NCI-H82 treated with DMSO at 0.1 percent for 48 hours (cell line): ENCODE measurements around the gene CPLX3.

Source experiments
- DNase-seq: peaks from one replicate; lab custom pipeline; 2025; ENCODE audit not compliant: unreplicated experiment; lab: John Stamatoyannopoulos, UW

CPLX3 gene

GRCh38 chr15:74788042-74788682, 38.3 kb upstream of the CPLX3 start:
- no peak for DNase-seq

- DNase-seq: no peak
Measured at GRCh38 chr15:74788683-74789151, 37.7 kb upstream of the CPLX3 start.

GRCh38 chr15:74789171-74789631, 37.2 kb upstream of the CPLX3 start:
- DNase-seq: no peak

GRCh38 chr15:74789741-74790079, 36.7 kb upstream of the CPLX3 start:
- no peak for DNase-seq

- DNase-seq: no peak
Measured at GRCh38 chr15:74790080-74790916, 36.1 kb upstream of the CPLX3 start.

GRCh38 chr15:74791007-74791406, 35.4 kb upstream of the CPLX3 start:
- DNase-seq: no peak

GRCh38 chr15:74791667-74792066, 34.8 kb upstream of the CPLX3 start:
- no peak for DNase-seq

GRCh38 chr15:74792227-74793016, 34.0 kb upstream of the CPLX3 start:
- no peak for DNase-seq

GRCh38 chr15:74793135-74794028, 33.0 kb upstream of the CPLX3 start:
- no peak for DNase-seq

GRCh38 chr15:74794248-74794969, 32.0 kb upstream of the CPLX3 start:
- DNase-seq: no peak

GRCh38 chr15:74794970-74795349, 31.5 kb upstream of the CPLX3 start:
- no peak for DNase-seq

GRCh38 chr15:74795966-74796625, 30.3 kb upstream of the CPLX3 start:
- DNase-seq: no peak

- DNase-seq: no peak
Measured at GRCh38 chr15:74798388-74799254, 27.8 kb upstream of the CPLX3 start.

GRCh38 chr15:74799255-74799855, 27.1 kb upstream of the CPLX3 start:
- DNase-seq: no peak

- no peak for DNase-seq
Measured at GRCh38 chr15:74799856-74800558, 26.4 kb upstream of the CPLX3 start.

- no peak for DNase-seq
Measured at GRCh38 chr15:74800559-74801094, 25.8 kb upstream of the CPLX3 start.

GRCh38 chr15:74801311-74801997, 25.0 kb upstream of the CPLX3 start:
- DNase-seq: no peak
